Heart left ventricle (tissue), 16 donors: ENCODE measurements around the gene SHF. TPM values are rescaled to one million over a fixed set of nuclear protein-coding genes. Genes with fewer than 3 reads are reported as not detected.

Experiments
- ATAC-seq, 4 donors: fragments of 200-7000 bp; cut with Tn5 transposase; one replicate each; pipeline ENCODE4 v1.9.1; 2020 to 2022; ENCODE audit warnings: moderate library complexity in 4 of 4, mild to moderate bottlenecking in 3 of 4, moderate number of reproducible peaks in 1 of 4
- DNase-seq, 5 donors: peaks; one replicate each; pipeline ENCODE4 v3.0.0-alpha.2; 2020
- H3K27ac ChIP-seq, 12 donors: fragments of 200-600 bp; sonication (generic) in 4 of 12; one replicate each; pipeline versions ENCODE4 v1.5.0 to v1.8.0; 2016 to 2022; ENCODE audit warnings: mild to moderate bottlenecking in 2 of 12
- H3K27me3 ChIP-seq, 9 donors: fragments of 200-600 bp; sonication (generic) in 2 of 9; one replicate each; pipeline versions ENCODE4 v1.5.1 to v1.8.0; 2016 to 2022; ENCODE audit warnings: mild to moderate bottlenecking in 3 of 9
- H3K36me3 ChIP-seq, 9 donors: fragments of 200-600 bp; sonication (generic) in 2 of 9; one replicate each; pipeline versions ENCODE4 v1.5.0 to v1.8.0; 2018 to 2022; ENCODE audit warnings: mild to moderate bottlenecking in 2 of 9
- H3K4me1 ChIP-seq, 12 donors: fragments of 200-600 bp; sonication (generic) in 4 of 12; one replicate each; pipeline versions ENCODE4 v1.5.0 to v1.8.0; 2016 to 2022; ENCODE audit warnings: mild to moderate bottlenecking in 3 of 12
- H3K4me3 ChIP-seq, 12 donors: fragments of 200-600 bp; sonication (generic) in 4 of 12; one replicate each; pipeline versions ENCODE4 v1.5.0 to v1.8.0; 2017 to 2022; ENCODE audit warnings: mild to moderate bottlenecking in 9 of 12, moderate library complexity in 4 of 12
- H3K9me3 ChIP-seq, 12 donors: fragments of 200-600 bp; sonication (generic) in 4 of 12; one replicate each; pipeline versions ENCODE4 v1.5.0 to v1.8.0; 2016 to 2022; ENCODE audit warnings: mild to moderate bottlenecking in 1 of 12
- POLR2A ChIP-seq, 2 donors: fragments of 450-650 bp; IDR thresholded peaks; one replicate each; pipeline ENCODE4 v1.6.1; 2017; ENCODE audit warnings: antibody characterized with exemption in 2 of 2, mild to moderate bottlenecking in 2 of 2, moderate library complexity in 2 of 2
- WGBS, 4 donors: extraction: QIAGEN DNeasy Blood & Tissue Kit in 2 of 4; methylation state at CpG; one replicate each; pipeline versions ENCODE4 v1.1.5 to v1.1.7; 2013 to 2018; 5-methylcytosine and 5-hydroxymethylcytosine counted together
- intact Hi-C, 10 donors: fragments of 100-400 bp; cut with DNase I; formaldehyde crosslinking; loops; one replicate each; pipeline versions ENCODE4 v1.11.1 to v1.14.2; 2022
- polyA plus RNA-seq, 2 donors: library from polyadenylated mRNA; stranded (reverse); fragments of 200-250 nt; gene quantifications; one replicate each; pipeline ENCODE4 v1.2.3, GENCODE V29; 2013
- total RNA-seq, 9 donors: library from RNA; depleted of rRNA in 2 of 9; stranded (reverse); fragments of >200 nt in 2 of 9; fragmentation: NEBNext Ultra II Directional in 3 of 9; extraction: Animal tissue kit (Norgen Biotek cat#: 25700) in 3 of 9; gene quantifications; one replicate each; pipeline versions ENCODE4 v1.1.0 to v1.2.4, GENCODE V29; 2016 to 2023
- TF ChIP-seq, protein P1 (sequence below), 12 donors: fragments of 200-600 bp; sonication (generic) in 4 of 12; IDR thresholded peaks; one replicate each; pipeline versions ENCODE4 v1.5.0 to v1.8.0; 2018 to 2022; ENCODE audit warnings: antibody characterized with exemption in 12 of 12, mild to moderate bottlenecking in 5 of 12
- donor health status: ischemic (EF 13 %, LVEDD 7.1; RV severe dilation, severe dysfunction).
- donor health status: healthy with polysubstance abuse.
- donor health status: DM: no; HTN: yes; CAD: no.
- donor health status: DM: no; HTN: no; CAD: no.
- donor health status: ischemic (EF 25% LVEDD 6.9; RV normal size, moderate dysfunction).
- donor health status: ischemic (EF 25% LVEDD 5.7; RV mildly dilated, moderate dysfunction).
- donor health status: healthy.
- donor health status: DM: yes; HTN: yes; CAD: no.
- donor health status: ischemic (EF 35%, LVEDD 5.7; RV mildly dilated, moderate dysfunction).
- donor health status: nonischemic (EF 11% LVEDD 7.7; RV severe dilation, severe dysfunction).
- donor health status: DM: yes; HTN: yes; CAD: no.
- donor health status: PGD.
- donor health status: ischemic (EF 29% LVEDD 5.4; RV normal size, mild dysfunction).
- donor health status: nonischemic (EF 23%, LVEDD 6.1; RV moderate dilation, normal function).

SHF gene
- total and polyA plus RNA-seq, 11 donors = 1.9 to 7.9 (median 3.9) TPM

- Histone ChIP-seq H3K27ac (peak overlapping the region; percentile 94 to 99 (median 98)), H3K4me1 (peaks cover 0 to 53% (median 7%) of the 10 kb centered on the region in 12 donors), H3K4me3 (peak overlapping the region; percentile 31 to 85 (median 70)), H3K27me3 (no peaks in the 10 kb centered on the region), H3K36me3 (no peaks in the 10 kb centered on the region), H3K9me3 (no peaks in the 10 kb centered on the region)
- ATAC-seq = peak; percentile 35 to 65 (median 53)
- 4 to 6% (median 4%) methylated on average over 33 to 34 of the region's 34 CpGs for WGBS, 4 donors
- intact Hi-C loops = loop anchor here in 8 of 10 donors (1.0 to 10.0 kb wide), 9 partner anchors 34 to 201 kb away; a partner anchor contains a TSS
- peak; percentile 84 to 87 (median 85) for DNase-seq
- TF ChIP-seq, protein P1, sequence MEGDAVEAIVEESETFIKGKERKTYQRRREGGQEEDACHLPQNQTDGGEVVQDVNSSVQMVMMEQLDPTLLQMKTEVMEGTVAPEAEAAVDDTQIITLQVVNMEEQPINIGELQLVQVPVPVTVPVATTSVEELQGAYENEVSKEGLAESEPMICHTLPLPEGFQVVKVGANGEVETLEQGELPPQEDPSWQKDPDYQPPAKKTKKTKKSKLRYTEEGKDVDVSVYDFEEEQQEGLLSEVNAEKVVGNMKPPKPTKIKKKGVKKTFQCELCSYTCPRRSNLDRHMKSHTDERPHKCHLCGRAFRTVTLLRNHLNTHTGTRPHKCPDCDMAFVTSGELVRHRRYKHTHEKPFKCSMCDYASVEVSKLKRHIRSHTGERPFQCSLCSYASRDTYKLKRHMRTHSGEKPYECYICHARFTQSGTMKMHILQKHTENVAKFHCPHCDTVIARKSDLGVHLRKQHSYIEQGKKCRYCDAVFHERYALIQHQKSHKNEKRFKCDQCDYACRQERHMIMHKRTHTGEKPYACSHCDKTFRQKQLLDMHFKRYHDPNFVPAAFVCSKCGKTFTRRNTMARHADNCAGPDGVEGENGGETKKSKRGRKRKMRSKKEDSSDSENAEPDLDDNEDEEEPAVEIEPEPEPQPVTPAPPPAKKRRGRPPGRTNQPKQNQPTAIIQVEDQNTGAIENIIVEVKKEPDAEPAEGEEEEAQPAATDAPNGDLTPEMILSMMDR (IDR thresholded peaks at IDR 0.05) = no peak
- TF ChIP-seq POLR2A (IDR thresholded peaks at IDR 0.05) = no peak
Observed at GRCh38 chr15:45200799-45201556, 13.2 kb upstream of the SHF start.

DNA sequence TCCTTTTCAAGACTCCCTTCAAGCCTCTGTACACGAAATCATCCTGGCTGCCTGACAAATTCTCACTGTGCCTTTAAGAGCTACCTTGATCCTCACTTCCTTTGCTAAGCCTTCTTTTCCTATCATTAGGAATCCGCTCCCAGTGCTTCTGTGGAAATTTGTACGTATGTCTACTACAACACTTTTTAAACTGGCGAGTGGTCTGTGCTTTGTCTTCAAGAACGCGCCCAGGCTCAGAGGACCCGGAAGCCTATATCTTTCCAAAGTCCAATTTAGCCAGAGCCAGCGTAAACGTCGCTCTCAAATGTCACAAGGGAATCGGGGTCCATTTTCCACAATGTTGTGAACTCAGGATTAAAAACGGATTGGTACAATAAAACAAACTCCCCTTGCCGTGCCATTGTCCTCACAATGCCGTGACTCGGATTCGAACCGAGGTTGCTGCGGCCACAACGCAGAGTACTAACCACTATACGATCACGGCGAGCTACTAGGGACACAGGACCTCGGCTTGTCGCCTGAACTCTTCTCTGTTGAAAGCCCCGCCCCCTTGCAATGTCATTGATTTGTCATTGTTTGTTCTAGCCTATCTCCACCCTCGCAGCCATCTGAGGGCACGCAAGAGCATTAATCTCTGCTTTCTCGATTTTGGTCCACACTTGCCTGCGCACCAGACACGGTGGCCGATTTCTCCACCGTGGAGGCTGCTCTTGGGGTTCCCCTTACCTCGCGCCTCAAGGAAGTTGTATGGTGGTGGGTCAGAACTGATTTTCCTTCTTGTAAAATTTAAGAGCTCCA lies 12.4 kb upstream of the SHF start:
- Histone ChIP-seq H3K36me3 (no peaks in the 10 kb centered on the region), H3K27me3 (no peaks in the 10 kb centered on the region), H3K27ac (peak overlapping the region; percentile 94 to 99 (median 98)), H3K4me3 (peak overlapping the region; percentile 31 to 85 (median 70)), H3K4me1 (peaks cover 0 to 53% (median 7%) of the 10 kb centered on the region in 12 donors), H3K9me3 (no peaks in the 10 kb centered on the region)
- TF ChIP-seq POLR2A (IDR thresholded peaks at IDR 0.05) = peak in 1 of 2 donors; percentile 84
- TF ChIP-seq, protein P1 (IDR thresholded peaks at IDR 0.05) = peak in 1 of 12 donors; percentile 6
- 0 to 1% (median 0%) methylated on average over 34 of the region's 34 CpGs for WGBS, 4 donors
- intact Hi-C loops = loop anchor here in 8 of 10 donors (1.0 to 10.0 kb wide), 8 partner anchors 33 to 202 kb away; a partner anchor contains a TSS
- ATAC-seq (peak; percentile 70 to 90 (median 82)), DNase-seq (peak; percentile 92 to 97 (median 95))

GRCh38 chr15:45199136-45199810 lies 11.5 kb upstream of the SHF start:
- Histone ChIP-seq H3K27me3 (no peaks in the 10 kb centered on the region), H3K4me3 (peak overlapping the region; percentile 25 to 85 (median 70)), H3K9me3 (no peaks in the 10 kb centered on the region), H3K36me3 (no peaks in the 10 kb centered on the region), H3K4me1 (peaks cover 0 to 46% (median 7%) of the 10 kb centered on the region in 12 donors), H3K27ac (peak overlapping the region; percentile 94 to 99 (median 98))
- intact Hi-C loops = loop anchor here in 4 of 10 donors (1.0 to 5.0 kb wide), 4 partner anchors 32 to 388 kb away; partner anchors contain the start of gene BLOC1S6 (in 1 of the 4)
- ATAC-seq (no peak), DNase-seq (no peak)
- TF ChIP-seq, protein P1 (IDR thresholded peaks at IDR 0.05) = no peak
- TF ChIP-seq POLR2A (IDR thresholded peaks at IDR 0.05) = no peak
- 0 to 2% (median 1%) methylated on average over 25 of the region's 25 CpGs for WGBS, 4 donors
